ENCODE measurements around the gene CEP350. TPM values are rescaled to one million over a fixed set of nuclear protein-coding genes. Genes with fewer than 3 reads are reported as not detected.

CEP350 gene
- total RNA-seq, 2 experiments from 2014 or later: 48.6 to 54.2 TPM

- Histone ChIP-seq H3K79me2 (ENCODE audit: insufficient read depth, low read depth, low read length) (no peaks in the 10 kb centered on the region), H3K27ac (ENCODE audit: low read depth, low read length, poor library complexity, severe bottlenecking) (no peak overlapping the region), H3K4me2 (ENCODE audit: low read length) (no peak overlapping the region), H4K20me1 (ENCODE audit: insufficient read depth, low read length) (no peaks in the 10 kb centered on the region), H3K36me3 (ENCODE audit: insufficient read depth, low read length) (no peaks in the 10 kb centered on the region), H3K4me3 (ENCODE audit: low read depth, low read length, poor library complexity, severe bottlenecking) (no peak overlapping the region), H3K4me1 (ENCODE audit: insufficient read depth, low read length, poor library complexity, severe bottlenecking) (no peaks in the 10 kb centered on the region), H2AFZ (ENCODE audit: low read length) (no peak overlapping the region), H3K9me2 (ENCODE audit: insufficient read depth, low read length) (no peaks in the 10 kb centered on the region), H3K9me3 (ENCODE audit: low read length) (no peaks in the 10 kb centered on the region)
- DNase-seq (ENCODE audit: low spot score): no peak
- POLR2A ChIA-PET: no interaction called here
- intact Hi-C loops (cut with micrococcal nuclease; ENCODE audit: unreplicated experiment): no loop called here
- CTCF ChIA-PET (ENCODE audit: unreplicated experiment): no interaction called here
- TF ChIP-seq CTCF (conservative IDR thresholded peaks at IDR 0.05; ENCODE audit: low read length) (no peak), EZH2phosphoT487 (IDR thresholded peaks at IDR 0.05; ENCODE audit: borderline replicate concordance, low read depth, low read length) (no peak)
- BruUV-seq (replicated peaks): no TSS peak
These were observed 208.4 kb downstream of the CEP350 start for GRCh38 chr1:180163041-180163440.

Other genes with a start within 250 kb of the CEP350 start
- 0.10 TPM in 1 of 2 replicates, not detected in the other for gene FAM163A, start 211.5 kb upstream of the CEP350 start, total RNA-seq (2014; rRNA removed; shearing (Covaris generic))
- gene FAM163A, start 211.5 kb upstream of the CEP350 start, total RNA-seq (2022): not detected in 2 replicates
- 21.6 and 31.0 TPM in 2 replicates for gene TOR1AIP2, start 77.0 kb upstream of the CEP350 start, total RNA-seq (2014; rRNA removed; shearing (Covaris generic))
- gene TOR1AIP2, start 77.0 kb upstream of the CEP350 start, total RNA-seq (2022): 47.9 and 49.9 TPM in 2 replicates
- gene TOR1AIP1, start 72.5 kb upstream of the CEP350 start, total RNA-seq (2014; rRNA removed; shearing (Covaris generic)): 11.0 and 12.1 TPM in 2 replicates
- gene TOR1AIP1, start 72.5 kb upstream of the CEP350 start, total RNA-seq (2022): 14.5 and 16.8 TPM in 2 replicates
- gene QSOX1, start 200.1 kb downstream of the CEP350 start, total RNA-seq (2014; rRNA removed; shearing (Covaris generic)): 8.4 and 9.8 TPM in 2 replicates
- gene QSOX1, start 200.1 kb downstream of the CEP350 start, total RNA-seq (2022): 19.5 and 23.6 TPM in 2 replicates